ENCODE measurements around the gene FAM227A. TPM values are rescaled to one million over a fixed set of nuclear protein-coding genes. Genes with fewer than 3 reads are reported as not detected.
A peak's percentile ranks its signal among the peaks of the same experiment; 100 is the strongest.

The FAM227A gene
- total and polyA plus RNA-seq, 7 experiments from 2014 or later, result 0.05 to 1.0 (median 0.30) TPM; not detected in 3

DNA sequence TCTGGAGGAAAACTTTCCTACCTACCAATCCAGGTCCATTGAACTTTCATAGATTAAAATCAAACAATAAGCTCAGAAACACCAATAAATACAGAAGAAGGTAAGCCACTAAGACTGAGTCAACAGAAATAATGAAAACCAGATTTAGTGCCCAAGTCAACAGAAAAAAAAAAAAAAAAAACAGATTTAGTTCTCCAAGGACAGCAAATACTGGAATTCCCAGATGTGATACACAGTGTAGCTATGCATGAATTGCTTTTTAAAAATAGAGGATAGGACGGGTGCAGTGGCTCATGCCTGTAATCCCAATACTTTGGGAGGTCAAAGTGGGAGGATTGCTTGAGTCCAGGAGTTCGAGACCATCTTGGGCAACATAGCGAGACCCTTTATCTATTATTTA, 101.9 kb downstream of the FAM227A start:
- intact Hi-C loops (cut with micrococcal nuclease), result no loop called here
- Mint-ChIP-seq H3K27me3 (no peaks in the 10 kb centered on the region), H3K9me3 (no peaks in the 10 kb centered on the region), H3K4me1 (no peaks in the 10 kb centered on the region), H3K27ac (no peak overlapping the region), H3K4me3 (no peak overlapping the region), H3K36me3 (peaks cover 0 to 2% (median 0%) of the 10 kb centered on the region in 5 donors)
- CTCF ChIA-PET, result interaction anchor here (0.7 kb wide), 1 partner anchor 101 kb away, joined by 5 read pairs; no protein-coding TSS in a partner anchor
- Histone ChIP-seq H3K36me3 (ENCODE audit: control insufficient read depth in 2 of 3, insufficient read depth in 3 of 3, low read length in 3 of 3) (no peaks in the 10 kb centered on the region), H3K27ac (ENCODE audit: low read depth, low read length) (no peak overlapping the region), H3K4me1 (ENCODE audit: control insufficient read depth in 2 of 2, insufficient read depth in 2 of 2, low read length in 2 of 2) (no peaks in the 10 kb centered on the region), H3K27me3 (ENCODE audit: control insufficient read depth in 2 of 2, insufficient read depth in 2 of 2, low read length in 2 of 2) (no peaks in the 10 kb centered on the region), H3K4me3 (ENCODE audit: low read length) (no peak overlapping the region), H3K9me3 (ENCODE audit: control insufficient read depth in 2 of 3, low read length in 3 of 3) (no peaks in the 10 kb centered on the region)
- POLR2A ChIA-PET, result no interaction called here
- no peak for DNase-seq
- no peak for ATAC-seq

DNA sequence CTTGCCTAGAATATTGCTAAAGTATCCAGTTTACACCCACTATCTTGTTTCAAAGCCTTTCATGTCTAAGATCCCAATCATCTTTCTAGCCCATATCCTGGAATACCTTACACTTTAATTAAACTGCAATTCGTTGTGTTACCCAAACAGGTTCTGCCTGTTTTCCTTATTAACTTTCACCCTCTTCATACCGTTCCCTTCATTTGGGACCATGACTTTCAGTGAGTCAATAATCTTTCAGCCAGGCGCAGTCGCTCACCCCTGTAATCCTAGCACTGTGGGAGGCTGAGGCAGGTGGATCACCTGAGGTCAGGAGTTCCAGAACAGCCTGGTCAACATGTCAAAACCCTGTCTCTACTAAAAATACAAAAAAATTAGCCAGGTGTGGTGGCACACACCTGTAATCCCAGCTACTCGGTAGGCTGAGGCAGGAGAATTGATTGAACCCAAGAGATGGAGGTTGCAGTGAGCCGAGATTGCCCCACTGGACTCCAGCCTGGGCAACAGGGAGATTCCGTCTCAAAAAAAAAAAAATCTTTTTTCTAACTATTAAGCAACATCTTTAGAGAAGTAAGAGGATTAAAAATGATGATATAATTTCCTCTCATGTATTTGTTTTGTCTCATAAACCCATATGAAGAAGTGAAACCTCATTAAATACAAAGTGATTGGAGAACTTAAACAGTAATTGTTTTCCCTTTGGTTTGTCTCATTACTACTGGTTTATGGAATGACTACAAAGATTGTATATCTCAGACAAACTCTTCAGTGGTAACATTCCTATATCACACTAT, 106.9 kb downstream of the FAM227A start:
- H3K27ac ChIP-seq (ENCODE audit: low read depth, low read length), result no peak overlapping the region
- no peaks in the 10 kb centered on the region for H3K4me1 ChIP-seq (ENCODE audit: control insufficient read depth in 2 of 2, insufficient read depth in 2 of 2, low read length in 2 of 2)
- intact Hi-C loops (cut with micrococcal nuclease), result no loop called here
- H3K27me3 ChIP-seq (ENCODE audit: control insufficient read depth in 2 of 2, insufficient read depth in 2 of 2, low read length in 2 of 2), result no peaks in the 10 kb centered on the region
- ChIA-PET CTCF (no interaction called here), POLR2A (no interaction called here)
- H3K27ac Mint-ChIP-seq, result no peak overlapping the region
- H3K36me3 Mint-ChIP-seq, result peaks cover 0 to 8% (median 0%) of the 10 kb centered on the region in 5 donors
- H3K4me3 ChIP-seq (ENCODE audit: low read length), result no peak overlapping the region
- ATAC-seq (peak; percentile 59), DNase-seq (no peak)
- H3K36me3 ChIP-seq (ENCODE audit: control insufficient read depth in 2 of 3, insufficient read depth in 3 of 3, low read length in 3 of 3), result no peaks in the 10 kb centered on the region
- H3K4me1 Mint-ChIP-seq, result peaks cover 0 to 2% (median 0%) of the 10 kb centered on the region in 7 donors
- no peaks in the 10 kb centered on the region for H3K27me3 Mint-ChIP-seq
- H3K9me3 ChIP-seq (ENCODE audit: control insufficient read depth in 2 of 3, low read length in 3 of 3), result peaks cover 0 to 1% (median 0%) of the 10 kb centered on the region in 3 experiments
- no peak overlapping the region for H3K4me3 Mint-ChIP-seq
- peaks cover 0 to 8% (median 2%) of the 10 kb centered on the region in 11 donors for H3K9me3 Mint-ChIP-seq

DNA sequence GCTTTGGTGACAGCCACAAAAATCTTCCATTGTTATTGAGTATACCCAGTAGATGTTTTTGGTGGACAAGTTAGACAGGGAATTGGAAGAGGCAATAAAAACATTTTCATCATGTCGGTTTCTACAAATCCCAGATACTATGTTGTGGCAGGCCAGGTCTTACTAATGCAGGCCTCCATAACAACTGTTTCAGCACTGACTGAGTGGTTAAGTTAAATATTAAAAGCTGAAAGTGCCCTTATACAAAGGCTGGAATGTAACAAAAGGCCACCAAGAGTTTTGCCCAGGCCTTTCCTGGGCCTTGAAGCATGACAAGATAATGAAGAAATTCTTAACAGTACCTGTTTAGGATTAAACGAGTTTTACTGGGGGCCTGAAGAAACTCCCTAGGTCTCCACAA, 115.5 kb downstream of the FAM227A start:
- DNase-seq (no peak), ATAC-seq (no peak)
- H3K9me3 Mint-ChIP-seq, result peaks cover 4 to 30% (median 15%) of the 10 kb centered on the region in 11 donors
- no peaks in the 10 kb centered on the region for H3K27me3 ChIP-seq (ENCODE audit: control insufficient read depth in 2 of 2, insufficient read depth in 2 of 2, low read length in 2 of 2)
- peaks cover 0 to 9% (median 0%) of the 10 kb centered on the region in 3 experiments for H3K9me3 ChIP-seq (ENCODE audit: control insufficient read depth in 2 of 3, low read length in 3 of 3)
- H3K36me3 Mint-ChIP-seq, result peaks cover 0 to 31% (median 4%) of the 10 kb centered on the region in 5 donors
- no peak overlapping the region for H3K4me3 Mint-ChIP-seq
- no peak overlapping the region for H3K27ac Mint-ChIP-seq
- POLR2A ChIA-PET, result no interaction called here
- no peak overlapping the region for H3K27ac ChIP-seq (ENCODE audit: low read depth, low read length)
- CTCF ChIA-PET, result interaction anchor here (0.5 to 0.6 kb wide), 2 partner anchors 244 to 486 kb away, joined by 3 read pairs; no protein-coding TSS in a partner anchor
- H3K4me1 Mint-ChIP-seq, result no peaks in the 10 kb centered on the region
- no peak overlapping the region for H3K4me3 ChIP-seq (ENCODE audit: low read length)
- intact Hi-C loops (cut with micrococcal nuclease), result no loop called here
- H3K4me1 ChIP-seq (ENCODE audit: control insufficient read depth in 2 of 2, insufficient read depth in 2 of 2, low read length in 2 of 2), result no peaks in the 10 kb centered on the region
- no peaks in the 10 kb centered on the region for H3K27me3 Mint-ChIP-seq
- H3K36me3 ChIP-seq (ENCODE audit: control insufficient read depth in 2 of 3, insufficient read depth in 3 of 3, low read length in 3 of 3), result no peaks in the 10 kb centered on the region

DNA sequence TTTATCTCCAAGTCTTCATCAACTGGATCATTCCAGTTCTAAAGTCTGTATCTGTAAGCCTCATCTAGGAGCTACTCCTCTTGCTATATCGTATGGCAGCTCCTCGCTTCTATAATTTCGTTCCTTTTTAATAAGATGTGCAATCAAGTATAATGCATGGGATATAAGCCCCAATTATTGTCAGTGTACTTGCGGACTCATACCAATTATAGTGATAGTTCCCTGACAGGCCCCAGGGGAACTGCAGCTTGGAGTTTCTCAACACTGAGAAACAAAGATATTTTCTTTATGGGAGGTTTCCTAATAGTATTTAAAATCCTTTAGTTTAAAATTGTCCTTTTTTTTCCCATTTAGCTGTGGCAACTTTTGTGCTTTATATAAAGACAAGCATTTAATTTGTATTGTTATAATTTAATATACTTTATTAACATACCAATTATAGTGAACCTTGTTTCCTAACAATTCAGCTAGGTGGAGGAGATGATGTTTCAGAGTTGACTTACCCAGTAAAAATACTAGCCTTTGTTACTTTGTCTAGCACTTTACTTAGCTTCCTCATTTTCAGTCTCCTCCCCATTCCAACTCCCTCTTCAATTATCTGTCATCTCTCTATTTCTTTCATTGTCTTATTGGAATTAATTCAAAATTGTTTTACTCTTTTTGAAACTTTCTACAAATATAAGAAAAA, 124.8 kb downstream of the FAM227A start:
- Mint-ChIP-seq H3K27ac (peak overlapping the region; percentile 82 to 90 (median 84)), H3K27me3 (no peaks in the 10 kb centered on the region), H3K4me3 (peak overlapping the region; percentile 3 to 80 (median 64)), H3K36me3 (peaks cover 0 to 7% (median 0%) of the 10 kb centered on the region in 5 donors), H3K4me1 (peaks cover 6 to 26% (median 16%) of the 10 kb centered on the region in 7 donors), H3K9me3 (no peaks in the 10 kb centered on the region)
- DNase-seq (no peak), ATAC-seq (peak; percentile 41)
- Histone ChIP-seq H3K27me3 (ENCODE audit: control insufficient read depth in 2 of 2, insufficient read depth in 2 of 2, low read length in 2 of 2) (no peaks in the 10 kb centered on the region), H3K4me1 (ENCODE audit: control insufficient read depth in 2 of 2, insufficient read depth in 2 of 2, low read length in 2 of 2) (peaks cover 0 to 14% of the 10 kb centered on the region in 2 donors), H3K4me3 (ENCODE audit: low read length) (no peak overlapping the region), H3K9me3 (ENCODE audit: control insufficient read depth in 2 of 3, low read length in 3 of 3) (no peaks in the 10 kb centered on the region), H3K27ac (ENCODE audit: low read depth, low read length) (peak overlapping the region; percentile 50), H3K36me3 (ENCODE audit: control insufficient read depth in 2 of 3, insufficient read depth in 3 of 3, low read length in 3 of 3) (no peaks in the 10 kb centered on the region)
- intact Hi-C loops (cut with micrococcal nuclease), result loop anchor here (2.0 to 10.0 kb wide), 2 partner anchors 39 to 47 kb away; partner anchors contain the start of gene DMC1 (in 1 of the 2)
- CTCF ChIA-PET, result interaction anchor here (0.6 kb wide), 2 partner anchors 235 to 478 kb away, joined by 3 to 6 read pairs; no protein-coding TSS in a partner anchor
- POLR2A ChIA-PET, result interaction anchor here (0.7 to 1.4 kb wide), 4 partner anchors 9 to 44 kb away, joined by 3 to 4 read pairs (median 3); partner anchors contain the start of gene DMC1

Other genes starting within 250 kb of the FAM227A start
- gene KCNJ4, start 201.2 kb downstream of the FAM227A start, total RNA-seq, result not detected
- not detected for gene KCNJ4, start 201.2 kb downstream of the FAM227A start, polyA plus RNA-seq
- gene KDELR3, start 188.3 kb downstream of the FAM227A start, total RNA-seq, result under 1 TPM in 1 of 5 experiments, not detected in 4; 0.80 TPM
- gene KDELR3, start 188.3 kb downstream of the FAM227A start, polyA plus RNA-seq, result not detected
- 1,000 to 10,000 TPM in 2 of 5 experiments, 100 to 1,000 TPM in 3; 478 to 1,097 (median 684) TPM for gene DDX17, start 150.1 kb downstream of the FAM227A start, total RNA-seq
- gene DDX17, start 150.1 kb downstream of the FAM227A start, polyA plus RNA-seq, result 10 to 100 TPM; 37.7 to 43.4 TPM
- gene DMC1, start 86.2 kb downstream of the FAM227A start, total RNA-seq, result 1 to 10 TPM in 1 of 5 experiments, under 1 TPM in 3, not detected in 1; 0.32 to 7.4 (median 0.65) TPM
- under 1 TPM in 1 of 2 donors, not detected in 1; 0.13 TPM for gene DMC1, start 86.2 kb downstream of the FAM227A start, polyA plus RNA-seq
- gene CBY1, start 246 bp upstream of the FAM227A start, total RNA-seq, result 10 to 100 TPM; 12.2 to 39.9 (median 15.2) TPM
- 10 to 100 TPM in 1 of 2 donors, 1 to 10 TPM in 1; 8.1 to 11.2 TPM for gene CBY1, start 246 bp upstream of the FAM227A start, polyA plus RNA-seq
- 10 to 100 TPM; 45.0 to 92.4 (median 50.6) TPM for gene TOMM22, start 25.6 kb upstream of the FAM227A start, total RNA-seq
- 10 to 100 TPM; 47.3 to 53.1 TPM for gene TOMM22, start 25.6 kb upstream of the FAM227A start, polyA plus RNA-seq
- 100 to 1,000 TPM in 2 of 5 experiments, 10 to 100 TPM in 3; 60.6 to 175 (median 74.9) TPM for gene JOSD1, start 44.6 kb upstream of the FAM227A start, total RNA-seq
- gene JOSD1, start 44.6 kb upstream of the FAM227A start, polyA plus RNA-seq, result 1 to 10 TPM; 7.4 to 8.1 TPM
- gene GTPBP1, start 49.6 kb upstream of the FAM227A start, total RNA-seq, result 100 to 1,000 TPM in 2 of 5 experiments, 10 to 100 TPM in 3; 79.1 to 209 (median 91.9) TPM
- 10 to 100 TPM; 16.9 to 32.8 TPM for gene GTPBP1, start 49.6 kb upstream of the FAM227A start, polyA plus RNA-seq
- gene SUN2, start 99.6 kb upstream of the FAM227A start, total RNA-seq, result 100 to 1,000 TPM; 509 to 977 (median 558) TPM
- gene SUN2, start 99.6 kb upstream of the FAM227A start, polyA plus RNA-seq, result 100 to 1,000 TPM; 397 to 696 TPM
- 10 to 100 TPM in 2 of 5 experiments, 1 to 10 TPM in 3; 5.0 to 11.1 (median 8.9) TPM for gene DNAL4, start 137.8 kb upstream of the FAM227A start, total RNA-seq
- gene DNAL4, start 137.8 kb upstream of the FAM227A start, polyA plus RNA-seq, result 10 to 100 TPM in 1 of 2 donors, 1 to 10 TPM in 1; 9.8 to 15.0 TPM
- 10 to 100 TPM in 2 of 5 experiments, 1 to 10 TPM in 2, under 1 TPM in 1; 0.85 to 12.9 (median 7.8) TPM for gene NPTXR, start 187.6 kb upstream of the FAM227A start, total RNA-seq
- gene NPTXR, start 187.6 kb upstream of the FAM227A start, polyA plus RNA-seq, result 1 to 10 TPM; 1.1 to 1.4 TPM
- 10 to 100 TPM; 41.7 to 77.0 (median 73.4) TPM for gene CBX6, start 215.8 kb upstream of the FAM227A start, total RNA-seq
- 1 to 10 TPM; 6.3 to 7.2 TPM for gene CBX6, start 215.8 kb upstream of the FAM227A start, polyA plus RNA-seq

All from naive thymus-derived CD4-positive, alpha-beta T cell (primary cell).